Natural killer cell (primary cell): ENCODE measurements around the gene ELMO3. TPM values are rescaled to one million over a fixed set of nuclear protein-coding genes. Genes with fewer than 3 reads are reported as not detected.

ENCODE experiments used
- ATAC-seq, 3 donors: fragments of 150-1000 bp in 2 of 3; fragments of 200-7000 bp in 1 of 3; cut with Tn5 transposase; 1 replicate in 1 of 3; 2 replicates in 2 of 3; pipeline ENCODE4 v1.10.0; 2021; ENCODE audit warnings: mild to moderate bottlenecking in 2 of 3, moderate library complexity in 2 of 3
- DNase-seq, 2 donors: peaks; one replicate each; pipeline versions ENCODE4 v3.0.0 to v3.0.0-alpha.2; 2013 to 2021; ENCODE audit warnings: mixed read lengths in 1 of 2
- H3K27ac ChIP-seq: one replicate; pipeline ENCODE4 v1.5.1; 2013; ENCODE audit warnings: mild to moderate bottlenecking, low read length
- H3K27me3 ChIP-seq: one replicate; pipeline ENCODE4 v1.6.1; 2013; ENCODE audit warnings: low read length; ENCODE audit not compliant: control insufficient read depth, insufficient read depth
- H3K36me3 ChIP-seq: one replicate; pipeline ENCODE4 v1.6.1; 2013; ENCODE audit warnings: low read length; ENCODE audit not compliant: control insufficient read depth, insufficient read depth
- H3K4me1 ChIP-seq: one replicate; pipeline ENCODE4 v1.6.1; 2013; ENCODE audit warnings: low read length; ENCODE audit not compliant: control insufficient read depth, insufficient read depth
- H3K4me3 ChIP-seq: one replicate; pipeline ENCODE4 v1.5.1; 2013; ENCODE audit warnings: low read length
- H3K9me3 ChIP-seq: one replicate; pipeline ENCODE4 v1.6.1; 2013; ENCODE audit warnings: low read length; ENCODE audit not compliant: control insufficient read depth, insufficient read depth
- H3K27ac Mint-ChIP-seq, 2 donors: one replicate each; pipeline ENCODE4 v1.8.0; 2022; ENCODE audit warnings: mild to moderate bottlenecking in 2 of 2, mixed read lengths in 2 of 2, moderate library complexity in 1 of 2
- H3K27me3 Mint-ChIP-seq, 2 donors: one replicate each; pipeline ENCODE4 v1.8.0; 2022; ENCODE audit warnings: low read depth in 2 of 2, mixed read lengths in 2 of 2
- H3K36me3 Mint-ChIP-seq: one replicate; pipeline ENCODE4 v1.8.0; 2022; ENCODE audit warnings: mixed read lengths
- H3K4me1 Mint-ChIP-seq, 2 donors: one replicate each; pipeline ENCODE4 v1.8.0; 2022; ENCODE audit warnings: mixed read lengths in 2 of 2
- H3K4me3 Mint-ChIP-seq: one replicate; pipeline ENCODE4 v1.8.0; 2022; ENCODE audit warnings: mild to moderate bottlenecking, moderate library complexity, mixed read lengths
- H3K9me3 Mint-ChIP-seq, 2 donors: one replicate each; pipeline ENCODE4 v1.8.0; 2022; ENCODE audit warnings: mixed read lengths in 2 of 2
- WGBS: methylation state at CpG from one replicate; pipeline ENCODE4 v1.1.7; 2013; ENCODE audit warnings: missing lambda C conversion rate; ENCODE audit not compliant: insufficient coverage; 5-methylcytosine and 5-hydroxymethylcytosine counted together
- intact Hi-C: fragments of 100-400 bp; cut with micrococcal nuclease; formaldehyde crosslinking; loops from one replicate; pipeline ENCODE4 v1.14.2; 2022
- total RNA-seq, 4 donors: library from RNA; stranded (reverse); fragments of 120-200 nt in 1 of 4; gene quantifications; one replicate each; pipeline versions ENCODE4 v1.2.3 to v1.2.4, GENCODE V29; 2013 to 2022
- TF ChIP-seq, protein P1 (sequence below): fragments of 200-600 bp; IDR thresholded peaks from one replicate; pipeline ENCODE4 v1.8.0; 2022; ENCODE audit warnings: antibody characterized with exemption

Gene ELMO3
- total RNA-seq, 3 donors from 2014 or later (not counting 1 experiment from before 2014, with no cell fraction given): 1.9 to 3.3 (median 2.3) TPM

GRCh38 chr16:67206129-67206837 lies 7.4 kb downstream of the ELMO3 start:
- H3K27ac Mint-ChIP-seq: peak overlapping the region in 1 of 2 donors; percentile 19
- TF ChIP-seq, protein P1, sequence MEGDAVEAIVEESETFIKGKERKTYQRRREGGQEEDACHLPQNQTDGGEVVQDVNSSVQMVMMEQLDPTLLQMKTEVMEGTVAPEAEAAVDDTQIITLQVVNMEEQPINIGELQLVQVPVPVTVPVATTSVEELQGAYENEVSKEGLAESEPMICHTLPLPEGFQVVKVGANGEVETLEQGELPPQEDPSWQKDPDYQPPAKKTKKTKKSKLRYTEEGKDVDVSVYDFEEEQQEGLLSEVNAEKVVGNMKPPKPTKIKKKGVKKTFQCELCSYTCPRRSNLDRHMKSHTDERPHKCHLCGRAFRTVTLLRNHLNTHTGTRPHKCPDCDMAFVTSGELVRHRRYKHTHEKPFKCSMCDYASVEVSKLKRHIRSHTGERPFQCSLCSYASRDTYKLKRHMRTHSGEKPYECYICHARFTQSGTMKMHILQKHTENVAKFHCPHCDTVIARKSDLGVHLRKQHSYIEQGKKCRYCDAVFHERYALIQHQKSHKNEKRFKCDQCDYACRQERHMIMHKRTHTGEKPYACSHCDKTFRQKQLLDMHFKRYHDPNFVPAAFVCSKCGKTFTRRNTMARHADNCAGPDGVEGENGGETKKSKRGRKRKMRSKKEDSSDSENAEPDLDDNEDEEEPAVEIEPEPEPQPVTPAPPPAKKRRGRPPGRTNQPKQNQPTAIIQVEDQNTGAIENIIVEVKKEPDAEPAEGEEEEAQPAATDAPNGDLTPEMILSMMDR: no peak
- 97% methylated on average over 8 of the region's 8 CpGs for WGBS
- no peaks in the 10 kb centered on the region for H3K4me1 ChIP-seq
- DNase-seq: no peak
- H3K9me3 Mint-ChIP-seq: no peaks in the 10 kb centered on the region
- no peaks in the 10 kb centered on the region for H3K36me3 Mint-ChIP-seq
- H3K9me3 ChIP-seq: no peaks in the 10 kb centered on the region
- no peak overlapping the region for H3K27ac ChIP-seq
- no peak for ATAC-seq
- H3K4me1 Mint-ChIP-seq: peaks cover 4 to 15% of the 10 kb centered on the region in 2 donors
- no peak overlapping the region for H3K4me3 Mint-ChIP-seq
- no peaks in the 10 kb centered on the region for H3K27me3 Mint-ChIP-seq
- H3K27me3 ChIP-seq: no peaks in the 10 kb centered on the region
- intact Hi-C loops: no loop called here
- no peak overlapping the region for H3K4me3 ChIP-seq
- peaks cover 22% of the 10 kb centered on the region for H3K36me3 ChIP-seq

DNA sequence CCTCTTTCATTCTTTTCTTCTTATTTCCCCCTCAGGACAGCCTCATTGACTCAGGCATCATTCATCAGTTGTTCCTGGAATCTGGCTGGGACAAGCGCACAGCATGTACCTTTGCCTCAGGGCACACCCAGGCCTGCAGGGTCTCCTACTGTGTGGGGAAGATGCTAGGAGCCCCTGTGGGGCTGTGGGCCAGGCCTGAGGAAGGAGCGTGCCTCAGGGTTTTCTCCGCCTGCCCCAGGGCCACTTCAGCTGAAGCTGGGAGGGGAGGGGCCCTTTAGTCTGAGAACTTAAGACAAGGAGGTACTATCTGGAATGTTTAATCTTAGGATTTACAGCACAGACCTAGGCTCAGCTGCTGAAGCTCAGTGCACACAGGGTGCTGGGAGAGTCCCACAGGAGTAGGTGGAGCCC lies 7.9 kb downstream of the ELMO3 start:
- no peak overlapping the region for H3K4me3 Mint-ChIP-seq
- Histone ChIP-seq H3K27ac (no peak overlapping the region), H3K27me3 (no peaks in the 10 kb centered on the region), H3K4me3 (no peak overlapping the region), H3K36me3 (peaks cover 16% of the 10 kb centered on the region), H3K9me3 (no peaks in the 10 kb centered on the region), H3K4me1 (no peaks in the 10 kb centered on the region)
- no peaks in the 10 kb centered on the region for H3K9me3 Mint-ChIP-seq
- TF ChIP-seq, protein P1: no peak
- H3K27ac Mint-ChIP-seq: no peak overlapping the region
- ATAC-seq: no peak
- 97% methylated on average over 3 of the region's 3 CpGs for WGBS
- DNase-seq: no peak
- H3K27me3 Mint-ChIP-seq: no peaks in the 10 kb centered on the region
- intact Hi-C loops: no loop called here
- H3K36me3 Mint-ChIP-seq: no peaks in the 10 kb centered on the region
- peaks cover 4 to 15% of the 10 kb centered on the region in 2 donors for H3K4me1 Mint-ChIP-seq

DNA sequence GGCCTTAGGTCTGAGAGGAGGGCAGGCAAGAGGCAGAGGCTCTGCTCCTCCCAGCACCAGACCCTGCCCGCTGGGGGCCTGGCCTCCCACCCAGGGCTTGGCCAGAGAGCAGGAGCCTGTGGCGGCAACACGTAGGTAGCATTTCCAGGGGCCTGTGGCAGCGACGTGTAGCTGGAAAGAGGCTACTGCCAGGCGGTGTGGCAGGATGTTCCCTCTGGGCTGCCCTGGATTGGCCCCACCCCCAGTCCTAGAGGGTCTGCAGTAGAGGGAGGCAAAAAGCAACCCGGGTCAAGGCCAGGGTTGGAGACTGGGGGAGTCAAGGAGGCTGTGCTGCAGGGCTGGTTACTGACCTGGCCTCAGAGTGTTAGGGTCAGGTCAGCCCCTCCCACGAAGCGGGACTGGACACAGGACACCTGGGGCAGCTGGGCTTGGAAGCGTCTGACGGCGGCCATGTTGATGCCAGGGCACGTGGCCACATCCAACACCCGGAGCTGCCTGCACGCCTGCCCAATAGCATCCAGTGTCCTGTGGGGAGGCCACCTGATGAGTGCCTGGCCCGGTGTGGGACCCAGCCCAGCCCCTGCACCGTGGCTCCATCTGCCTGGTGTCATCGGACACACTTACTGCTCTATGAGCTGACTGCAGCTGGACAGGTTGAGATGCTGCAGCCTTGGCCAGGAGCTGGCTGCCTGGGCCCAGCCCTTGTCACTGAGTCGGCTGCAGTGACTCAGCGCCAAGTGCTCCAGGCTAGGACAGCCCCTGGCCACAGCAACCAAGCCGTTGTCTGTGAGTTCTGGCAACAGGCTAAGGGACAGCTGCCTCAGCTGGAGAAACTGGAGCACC lies 8.5 kb downstream of the ELMO3 start:
- no peak overlapping the region for H3K4me3 Mint-ChIP-seq
- Histone ChIP-seq H3K4me1 (no peaks in the 10 kb centered on the region), H3K36me3 (peaks cover 13% of the 10 kb centered on the region), H3K4me3 (no peak overlapping the region), H3K27ac (no peak overlapping the region), H3K27me3 (no peaks in the 10 kb centered on the region), H3K9me3 (no peaks in the 10 kb centered on the region)
- intact Hi-C loops: no loop called here
- no peak for DNase-seq
- no peak overlapping the region for H3K27ac Mint-ChIP-seq
- 95% methylated on average over 21 of the region's 21 CpGs for WGBS
- no peak for ATAC-seq
- peaks cover 4 to 15% of the 10 kb centered on the region in 2 donors for H3K4me1 Mint-ChIP-seq
- TF ChIP-seq, protein P1: no peak
- no peaks in the 10 kb centered on the region for H3K36me3 Mint-ChIP-seq
- H3K27me3 Mint-ChIP-seq: no peaks in the 10 kb centered on the region
- H3K9me3 Mint-ChIP-seq: no peaks in the 10 kb centered on the region
